Suppressor macrophage treated with lipopolysaccharide for 1 hour (primary cell): ENCODE data around the gene ANKLE1.
A peak's percentile ranks its signal among the peaks of the same experiment; 100 is the strongest.

Experiments used
- DNase-seq, 3 donors: peaks; one replicate each; pipeline ENCODE4 v3.0.0-alpha.2; 2020 to 2022

ANKLE1 gene

GRCh38 chr19:17309198-17309964, 27.7 kb downstream of the ANKLE1 start, which contains the start of gene DDA1:
DDA1 (plus strand) TSS chr19:17309563; CDS start chr19:17309655, 92 bp downstream.
- DNase-seq = peak; percentile 99 to 100 (median 100)

GRCh38 chr19:17309965-17310461, 28.3 kb downstream of the ANKLE1 start:
- DNase-seq = peak in 1 of 3 donors; percentile 20

GRCh38 chr19:17311455-17312188, 29.9 kb downstream of the ANKLE1 start:
- DNase-seq = no peak

- no peak for DNase-seq
These were observed 30.8 kb downstream of the ANKLE1 start for GRCh38 chr19:17312189-17313113.

GRCh38 chr19:17314007-17314593, 32.4 kb downstream of the ANKLE1 start:
- no peak for DNase-seq

GRCh38 chr19:17318966-17319365, 37.3 kb downstream of the ANKLE1 start:
- no peak for DNase-seq

GRCh38 chr19:17319473-17320238, 38.0 kb downstream of the ANKLE1 start:
- DNase-seq = no peak

GRCh38 chr19:17320435-17320834, 38.7 kb downstream of the ANKLE1 start:
- DNase-seq = no peak

GRCh38 chr19:17321655-17322489, 40.2 kb downstream of the ANKLE1 start:
- DNase-seq = no peak

GRCh38 chr19:17322854-17323253, 41.2 kb downstream of the ANKLE1 start:
- DNase-seq = no peak

- peak in 1 of 3 donors; percentile 26 for DNase-seq
These were observed 41.7 kb downstream of the ANKLE1 start for GRCh38 chr19:17323300-17323963.

GRCh38 chr19:17323964-17324332, 42.2 kb downstream of the ANKLE1 start:
- DNase-seq = peak; percentile 34 to 65 (median 52)

GRCh38 chr19:17324357-17325114, 42.8 kb downstream of the ANKLE1 start:
- no peak for DNase-seq

- no peak for DNase-seq
These were observed 43.4 kb downstream of the ANKLE1 start for GRCh38 chr19:17325133-17325532.

GRCh38 chr19:17325881-17326594, 44.3 kb downstream of the ANKLE1 start:
- no peak for DNase-seq

- no peak for DNase-seq
These were observed 44.9 kb downstream of the ANKLE1 start for GRCh38 chr19:17326595-17326966.

GRCh38 chr19:17327068-17327653, 45.5 kb downstream of the ANKLE1 start:
- DNase-seq = no peak
